Coronary artery (tissue), 2 donors: Measurements from ENCODE around the gene SARS2.
A peak's percentile ranks its signal among the peaks of the same experiment; 100 is the strongest.

ENCODE experiments used
- DNase-seq: peaks from one replicate; pipeline ENCODE4 v3.0.0-alpha.2; 2017; ENCODE audit warnings: low spot score
- H3K27ac ChIP-seq, 2 donors: fragments of 200-600 bp; sonication (generic); one replicate each; pipeline ENCODE4 v1.5.1; 2016 to 2019
- H3K4me3 ChIP-seq: fragments of 200-600 bp; sonication (generic); 2 replicates; pipeline ENCODE4 v1.5.1; 2016; ENCODE audit warnings: mild to moderate bottlenecking, moderate library complexity
- TF ChIP-seq, protein P1 (sequence below): fragments of 200-600 bp; sonication (generic); IDR thresholded peaks from one replicate; pipeline ENCODE4 v1.5.1; 2019; ENCODE audit warnings: antibody characterized with exemption

SARS2 gene

DNA sequence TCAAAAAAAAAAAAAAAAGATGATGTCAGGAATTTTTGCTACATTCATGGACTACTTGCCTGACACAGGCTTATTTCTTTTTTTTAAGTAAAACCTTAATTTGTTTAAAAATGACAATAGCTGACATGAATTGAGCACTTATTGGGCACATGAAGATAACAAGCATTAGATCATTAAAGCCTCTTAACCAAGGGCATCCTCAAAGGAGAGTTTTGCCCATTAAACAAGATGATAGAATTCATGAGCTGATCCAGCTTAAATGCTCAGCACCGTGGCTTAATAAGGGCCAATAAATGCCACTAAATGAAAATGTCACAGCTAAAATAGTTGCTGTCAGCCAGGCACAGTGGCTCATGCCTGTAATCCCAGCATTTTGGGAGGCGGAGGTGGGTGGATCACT is 25.7 kb upstream of the SARS2 start:
- TF ChIP-seq, protein P1, sequence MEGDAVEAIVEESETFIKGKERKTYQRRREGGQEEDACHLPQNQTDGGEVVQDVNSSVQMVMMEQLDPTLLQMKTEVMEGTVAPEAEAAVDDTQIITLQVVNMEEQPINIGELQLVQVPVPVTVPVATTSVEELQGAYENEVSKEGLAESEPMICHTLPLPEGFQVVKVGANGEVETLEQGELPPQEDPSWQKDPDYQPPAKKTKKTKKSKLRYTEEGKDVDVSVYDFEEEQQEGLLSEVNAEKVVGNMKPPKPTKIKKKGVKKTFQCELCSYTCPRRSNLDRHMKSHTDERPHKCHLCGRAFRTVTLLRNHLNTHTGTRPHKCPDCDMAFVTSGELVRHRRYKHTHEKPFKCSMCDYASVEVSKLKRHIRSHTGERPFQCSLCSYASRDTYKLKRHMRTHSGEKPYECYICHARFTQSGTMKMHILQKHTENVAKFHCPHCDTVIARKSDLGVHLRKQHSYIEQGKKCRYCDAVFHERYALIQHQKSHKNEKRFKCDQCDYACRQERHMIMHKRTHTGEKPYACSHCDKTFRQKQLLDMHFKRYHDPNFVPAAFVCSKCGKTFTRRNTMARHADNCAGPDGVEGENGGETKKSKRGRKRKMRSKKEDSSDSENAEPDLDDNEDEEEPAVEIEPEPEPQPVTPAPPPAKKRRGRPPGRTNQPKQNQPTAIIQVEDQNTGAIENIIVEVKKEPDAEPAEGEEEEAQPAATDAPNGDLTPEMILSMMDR, result no peak
- H3K27ac ChIP-seq, result no peak overlapping the region
- no peak for DNase-seq

DNA sequence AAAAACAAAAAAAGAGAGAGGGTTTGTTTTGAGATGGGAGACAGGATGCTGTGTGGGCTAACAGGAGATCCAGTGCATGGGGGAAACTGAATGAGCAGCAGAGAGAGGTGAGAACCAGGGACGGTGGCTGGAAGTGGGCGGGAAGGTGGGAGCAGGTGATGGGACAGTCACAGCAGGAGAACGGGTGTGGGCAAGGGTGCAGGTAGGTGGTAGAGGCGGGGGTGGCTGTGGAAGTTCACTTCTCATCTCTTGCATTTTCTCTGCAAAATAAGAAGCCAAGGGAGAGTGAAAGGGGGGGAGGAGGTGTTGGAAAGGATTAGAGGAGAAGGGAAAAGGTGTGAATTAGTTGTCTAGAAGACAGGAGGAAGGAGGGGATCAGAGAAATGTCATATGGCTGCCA is 23.1 kb upstream of the SARS2 start:
- no peak for DNase-seq
- Histone ChIP-seq H3K27ac (no peak overlapping the region), H3K4me3 (no peak overlapping the region)
- TF ChIP-seq, protein P1, result no peak

More for the DNA sequence above, 25.7 kb upstream of the SARS2 start:
- no peak overlapping the region for H3K4me3 ChIP-seq

DNA sequence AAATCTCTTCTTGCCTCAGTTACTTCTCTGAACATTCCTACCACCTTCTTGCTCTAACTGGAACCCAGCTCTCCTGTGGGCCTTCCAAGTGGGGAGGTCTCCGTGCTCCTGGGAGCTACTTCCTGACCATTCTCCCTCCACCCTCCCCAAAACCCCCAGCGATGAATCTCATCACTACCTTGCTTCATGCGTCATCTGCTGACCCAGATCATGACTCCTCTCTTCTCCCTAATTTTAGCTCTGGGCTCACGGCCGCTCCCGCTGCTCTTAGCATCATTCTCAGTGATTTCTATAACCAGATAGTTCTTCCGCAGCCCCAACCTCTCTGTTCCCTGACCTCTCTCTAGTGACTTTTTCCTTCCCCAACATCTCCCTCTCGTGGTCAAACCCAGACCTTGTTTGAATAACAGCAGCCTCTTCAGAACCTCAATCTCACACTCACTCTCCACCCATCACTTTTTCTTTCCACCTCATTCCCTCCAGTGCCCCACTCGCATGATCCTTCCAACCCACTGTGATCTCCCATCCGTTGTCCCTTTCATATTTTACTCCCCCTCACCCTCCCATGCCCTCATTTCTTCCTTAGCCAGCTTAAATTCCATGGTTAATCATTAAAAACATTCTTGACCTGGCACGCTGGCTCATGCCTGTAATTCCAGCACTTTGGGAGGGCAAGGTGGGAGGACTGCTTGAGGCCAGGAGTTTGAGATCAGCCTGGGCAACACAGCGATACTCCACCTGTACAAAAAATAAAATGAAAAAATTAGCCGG is 22.0 kb upstream of the SARS2 start:
- Histone ChIP-seq H3K4me3 (no peak overlapping the region), H3K27ac (no peak overlapping the region)
- DNase-seq, result no peak
- TF ChIP-seq, protein P1, result no peak

DNA sequence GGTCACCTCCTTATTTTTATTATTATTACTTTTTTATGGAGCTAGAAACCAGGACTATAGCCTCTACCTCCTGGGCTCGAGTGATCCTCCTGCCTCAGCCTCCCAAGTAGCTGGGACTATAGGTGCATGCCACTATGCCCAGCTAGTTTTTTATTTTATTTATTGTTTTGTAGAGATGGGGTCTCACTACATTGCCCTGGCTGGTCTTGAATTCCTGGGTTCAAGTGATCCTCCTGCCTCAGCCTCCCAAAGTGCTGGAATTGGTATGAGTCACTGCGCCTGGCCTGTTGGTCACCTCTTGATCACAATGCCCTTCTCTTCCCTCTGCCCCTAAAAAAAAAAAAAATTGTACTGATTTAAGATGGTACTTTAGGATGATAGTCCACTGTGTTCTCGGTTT is 20.6 kb upstream of the SARS2 start:
- Histone ChIP-seq H3K27ac (no peak overlapping the region), H3K4me3 (no peak overlapping the region)
- TF ChIP-seq, protein P1, result no peak
- no peak for DNase-seq

DNA sequence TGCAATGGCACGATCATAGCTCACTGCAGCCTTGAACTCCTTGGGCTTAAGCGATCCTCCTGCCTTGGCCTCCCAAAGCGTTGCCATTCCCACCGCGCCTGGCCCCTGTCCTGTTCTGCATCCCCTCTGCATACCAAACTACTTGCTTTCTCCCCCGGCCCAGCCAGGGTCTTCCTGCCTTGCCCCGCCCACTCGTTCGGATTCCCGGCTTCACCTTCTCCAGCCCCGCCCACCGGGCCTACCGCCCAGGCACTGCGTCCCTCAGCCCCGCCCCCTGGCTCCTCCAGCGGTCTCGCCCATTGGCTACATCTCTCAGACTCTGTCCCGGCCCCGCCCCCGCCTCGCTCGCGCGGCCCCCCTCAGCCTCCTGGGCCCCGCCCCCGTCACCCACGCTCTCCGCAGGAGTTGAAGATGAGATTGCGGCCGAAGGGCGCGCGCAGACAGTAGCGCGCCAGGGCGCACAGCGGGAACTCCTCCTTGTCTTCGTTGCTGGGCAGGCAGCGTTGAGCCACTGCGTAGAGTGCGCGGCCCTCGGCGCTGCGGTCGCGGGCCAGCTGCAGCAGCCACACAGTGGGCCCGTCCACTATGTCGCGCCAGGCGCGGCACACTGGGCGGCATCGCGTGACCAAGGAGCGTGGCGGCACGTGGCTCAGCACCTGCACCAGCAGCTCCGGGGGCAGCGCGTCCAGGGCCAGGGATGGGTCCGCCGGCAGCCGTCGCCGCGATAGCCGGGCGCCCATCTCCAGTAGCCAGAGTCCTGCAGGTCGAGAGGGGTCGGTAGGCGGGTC is 19.2 kb upstream of the SARS2 start:
- Histone ChIP-seq H3K27ac (no peak overlapping the region), H3K4me3 (peak overlapping the region; percentile 65)
- peak; percentile 75 for DNase-seq
- TF ChIP-seq, protein P1, result no peak

DNA sequence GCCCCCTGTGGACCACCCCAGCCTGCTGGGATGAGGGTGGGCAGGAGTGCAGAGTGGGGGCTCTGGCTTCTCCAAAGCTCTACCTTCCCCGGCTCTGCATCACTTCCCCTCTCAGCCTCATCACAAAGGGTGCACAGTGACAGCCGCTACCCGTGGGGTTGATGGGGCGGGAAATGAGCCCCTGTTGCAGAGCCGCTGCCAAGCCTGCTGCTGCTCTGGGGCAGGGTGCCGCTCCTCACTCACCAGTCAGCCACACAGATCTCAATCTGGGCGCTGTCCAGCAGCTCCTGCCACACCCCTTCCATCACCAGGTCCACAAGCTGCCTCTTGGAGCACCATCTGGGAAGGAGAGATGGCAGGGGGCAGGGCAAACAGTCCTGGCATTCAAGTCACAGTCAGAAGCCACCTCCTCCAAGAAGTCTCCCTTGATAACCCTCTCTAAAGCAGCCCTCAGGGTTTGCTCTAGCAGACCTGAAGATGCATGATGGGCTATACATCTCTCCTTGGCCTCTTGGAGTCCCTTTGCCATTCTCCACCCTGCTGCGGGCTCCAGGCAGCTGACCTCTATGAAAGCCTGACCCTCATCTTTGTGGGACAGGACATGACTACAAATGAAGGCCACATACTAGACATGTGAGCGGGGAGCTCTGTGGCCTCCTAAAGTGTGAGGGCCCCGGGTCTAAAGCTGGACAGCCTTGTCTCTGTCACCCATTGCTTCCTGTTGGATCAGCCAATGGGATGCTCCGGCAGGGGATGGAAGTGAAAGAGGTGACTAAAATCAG is 15.9 kb upstream of the SARS2 start:
- TF ChIP-seq, protein P1, result no peak
- Histone ChIP-seq H3K27ac (no peak overlapping the region), H3K4me3 (no peak overlapping the region)
- DNase-seq, result no peak
